Measurements from ENCODE around the gene RASSF4. TPM values are rescaled to one million over a fixed set of nuclear protein-coding genes. Genes with fewer than 3 reads are reported as not detected.

The RASSF4 gene
- total RNA-seq, 1 donor from 2014 or later: 22.7 TPM

GRCh38 chr10:44962870-44963738 lies 3.5 kb downstream of the RASSF4 start:
- peak; percentile 39 for DNase-seq (ENCODE audit: low spot score)

GRCh38 chr10:44963772-44964633 lies 4.4 kb downstream of the RASSF4 start:
- DNase-seq (ENCODE audit: low spot score): peak; percentile 54

GRCh38 chr10:44965104-44965503 lies 5.5 kb downstream of the RASSF4 start:
- DNase-seq (ENCODE audit: low spot score): no peak

GRCh38 chr10:44965651-44966097 lies 6.1 kb downstream of the RASSF4 start:
- peak; percentile 35 for DNase-seq (ENCODE audit: low spot score)

- peak; percentile 25 for DNase-seq (ENCODE audit: low spot score)
These were observed 6.7 kb downstream of the RASSF4 start for GRCh38 chr10:44966129-44966815.

- peak; percentile 38 for DNase-seq (ENCODE audit: low spot score)
These were observed 7.4 kb downstream of the RASSF4 start for GRCh38 chr10:44966816-44967509.

- peak; percentile 42 for DNase-seq (ENCODE audit: low spot score)
These were observed 8.0 kb downstream of the RASSF4 start for GRCh38 chr10:44967616-44968015.

GRCh38 chr10:44968091-44968490 lies 8.5 kb downstream of the RASSF4 start:
- no peak for DNase-seq (ENCODE audit: low spot score)

- DNase-seq (ENCODE audit: low spot score): no peak
These were observed 9.1 kb downstream of the RASSF4 start for GRCh38 chr10:44968500-44969400.

- DNase-seq (ENCODE audit: low spot score): no peak
These were observed 10.3 kb downstream of the RASSF4 start for GRCh38 chr10:44969854-44970253.

GRCh38 chr10:44970812-44971395 lies 11.3 kb downstream of the RASSF4 start:
- no peak for DNase-seq (ENCODE audit: low spot score)

GRCh38 chr10:44971434-44971833 lies 11.8 kb downstream of the RASSF4 start:
- DNase-seq (ENCODE audit: low spot score): no peak

- no peak for DNase-seq (ENCODE audit: low spot score)
These were observed 12.5 kb downstream of the RASSF4 start for GRCh38 chr10:44971935-44972757.

- DNase-seq (ENCODE audit: low spot score): no peak
These were observed 13.3 kb downstream of the RASSF4 start for GRCh38 chr10:44972874-44973306.

GRCh38 chr10:44973323-44974081 lies 13.9 kb downstream of the RASSF4 start:
- DNase-seq (ENCODE audit: low spot score): no peak

GRCh38 chr10:44974082-44974627 lies 14.6 kb downstream of the RASSF4 start:
- no peak for DNase-seq (ENCODE audit: low spot score)

GRCh38 chr10:44974628-44975430 lies 15.2 kb downstream of the RASSF4 start:
- DNase-seq (ENCODE audit: low spot score): peak; percentile 76
